SIG-M5 (cell line): ENCODE results near the gene MPRIP.

Experiments
- DNase-seq: peaks from one replicate; lab custom pipeline; 2025; lab: John Stamatoyannopoulos, UW

MPRIP gene

DNA sequence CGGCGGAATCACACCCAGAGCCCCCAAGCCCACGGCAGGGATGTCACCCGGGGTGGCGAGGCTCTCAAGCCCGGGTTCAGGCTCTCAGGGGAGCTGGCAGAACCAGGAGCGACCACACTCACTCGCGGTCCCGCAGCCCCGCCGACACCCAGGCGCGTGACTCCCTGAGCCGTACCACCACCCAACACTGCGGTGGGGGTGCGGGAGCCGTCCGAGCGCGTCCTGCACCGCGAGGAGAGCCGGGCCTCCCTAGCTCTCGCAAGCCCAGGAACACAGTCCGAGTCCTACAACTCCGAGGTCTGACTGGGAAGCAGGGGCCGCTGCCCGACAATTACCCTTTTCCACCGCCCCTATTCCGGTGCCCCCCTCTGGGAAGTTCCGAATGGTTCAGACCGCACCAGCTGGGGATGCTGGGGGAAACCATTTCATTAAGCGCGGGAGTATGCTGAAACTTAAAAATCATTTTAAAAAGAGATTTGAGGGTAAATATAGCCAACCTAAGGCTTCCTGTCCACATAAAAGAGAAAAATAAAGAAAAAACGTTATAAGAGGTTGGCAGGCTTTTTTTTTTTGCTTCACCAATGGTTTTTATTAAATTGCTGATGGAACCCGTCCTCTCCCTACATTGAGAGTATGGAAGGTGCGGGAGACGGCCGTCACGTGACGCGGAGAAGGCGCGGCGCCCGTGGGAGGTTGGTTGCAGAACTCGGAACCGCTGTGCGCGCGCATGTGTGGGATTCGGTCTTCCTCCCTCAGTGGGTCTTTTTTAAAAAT is 195.0 kb downstream of the MPRIP start, which contains the start of gene FLCN:
FLCN (minus strand) TSS at position 143 of the 774 bp plus-strand sequence. CDS start 9,031 bp downstream, outside the sequence.
- no peak for DNase-seq

DNA sequence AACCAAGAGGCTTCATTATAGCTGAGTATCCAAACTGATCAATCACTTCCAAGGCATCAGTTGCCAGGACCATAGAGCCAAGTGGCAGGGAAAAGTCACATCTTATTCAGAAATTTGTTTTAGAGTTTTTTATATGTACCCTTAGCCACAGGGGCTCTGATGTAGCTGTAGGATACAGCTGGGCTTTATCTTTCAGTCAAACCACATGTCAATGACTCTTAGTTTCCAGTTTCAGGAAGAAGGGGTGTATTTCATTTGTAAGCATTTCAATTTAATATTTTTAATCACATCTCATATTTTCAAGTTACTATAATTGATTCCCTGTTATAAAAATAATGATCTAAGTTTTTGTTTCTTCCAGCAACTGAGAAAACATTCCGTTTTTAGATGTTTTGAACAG is 197.6 kb downstream of the MPRIP start:
- DNase-seq = no peak

GRCh38 chr17:17241656-17242055 is 199.4 kb downstream of the MPRIP start:
- DNase-seq = no peak

GRCh38 chr17:17242246-17242645 is 200.0 kb downstream of the MPRIP start:
- DNase-seq = no peak
